Fibroblast of lung (primary cell): ENCODE results near the gene FRS3. TPM values are rescaled to one million over a fixed set of nuclear protein-coding genes. Genes with fewer than 3 reads are reported as not detected.

Experiments used
- DNase-seq, 2 donors: peaks; one replicate each; pipeline versions ENCODE4 v3.0.0 to v3.0.0-alpha.2; 2010; ENCODE audit warnings: low read depth in 2 of 2
- H2AFZ ChIP-seq: 2 replicates; pipeline ENCODE4 v1.5.1; 2012; ENCODE audit warnings: low read length, control low read depth, inconsistent platforms
- H3K27ac ChIP-seq: 2 replicates; pipeline ENCODE4 v1.5.1; 2011; ENCODE audit warnings: low read length, control low read depth; ENCODE audit not compliant: insufficient read depth
- H3K27me3 ChIP-seq: 2 replicates; pipeline ENCODE4 v1.5.1; 2011; ENCODE audit warnings: mild to moderate bottlenecking, low read length; ENCODE audit not compliant: control insufficient read depth, insufficient read depth
- H3K36me3 ChIP-seq: 2 replicates; pipeline ENCODE4 v1.5.1; 2011; ENCODE audit warnings: low read length; ENCODE audit not compliant: control insufficient read depth, insufficient read depth
- H3K4me1 ChIP-seq: 2 replicates; pipeline ENCODE4 v1.5.1; 2011; ENCODE audit warnings: low read length; ENCODE audit not compliant: control insufficient read depth, insufficient read depth; ENCODE audit errors: extremely low read depth
- H3K4me2 ChIP-seq: 2 replicates; pipeline ENCODE4 v1.5.1; 2011; ENCODE audit warnings: low read length, control low read depth; ENCODE audit not compliant: insufficient read depth; ENCODE audit errors: extremely low read depth
- H3K4me3 ChIP-seq, 4 experiments: fragments of 200-600 bp in 1 of 4; sonication (generic) in 1 of 4; replicated peaks in 1 of 4; 2 replicates each; pipeline ENCODE4 v1.5.1; 2011 to 2016; ENCODE audit warnings: low read length in 4 of 4, low read depth in 3 of 4, mild to moderate bottlenecking in 3 of 4, control low read depth in 2 of 4, inconsistent platforms in 1 of 4, mixed read lengths in 1 of 4; ENCODE audit not compliant: insufficient read depth in 1 of 4; ENCODE audit errors: control extremely low read depth in 1 of 4
- H3K79me2 ChIP-seq: 2 replicates; pipeline ENCODE4 v1.5.1; 2012; ENCODE audit warnings: mild to moderate bottlenecking, low read length, inconsistent platforms; ENCODE audit not compliant: control insufficient read depth, insufficient read depth
- H3K9ac ChIP-seq: 2 replicates; pipeline ENCODE4 v1.5.1; 2011; ENCODE audit warnings: mild to moderate bottlenecking, low read length, control low read depth; ENCODE audit not compliant: insufficient read depth
- H3K9me3 ChIP-seq: 2 replicates; pipeline ENCODE4 v1.5.1; 2012; ENCODE audit warnings: low read depth, low read length; ENCODE audit not compliant: control insufficient read depth, insufficient read depth
- H4K20me1 ChIP-seq: 2 replicates; pipeline ENCODE4 v1.5.1; 2011; ENCODE audit warnings: low read length; ENCODE audit not compliant: control insufficient read depth, insufficient read depth; ENCODE audit errors: extremely low read depth
- EZH2 ChIP-seq: IDR thresholded peaks from 2 replicates; pipeline ENCODE4 v1.5.1; 2012; ENCODE audit warnings: low read length, control low read depth, mild to moderate bottlenecking; ENCODE audit errors: missing control alignments
- polyA plus RNA-seq, 2 donors: library from polyadenylated mRNA; depleted of rRNA in 1 of 2; stranded (reverse) in 1 of 2; unstranded in 1 of 2; fragments of >200 nt; gene quantifications; 2 replicates each; pipeline ENCODE4 v1.2.1, GENCODE V29; 2011 to 2012; ENCODE audit warnings: missing spikeins in 1 of 2
- total RNA-seq: library from RNA; depleted of rRNA; stranded (reverse); fragments of >200 nt; gene quantifications from 2 replicates; pipeline ENCODE4 v1.2.1, GENCODE V29; 2014
- TF ChIP-seq, protein P1 (sequence below), 2 donors: IDR thresholded peaks in 1 of 2; conservative IDR thresholded peaks in 1 of 2; 1 replicate in 1 of 2; 2 replicates in 1 of 2; pipeline ENCODE4 v1.5.1; 2011 to 2012; ENCODE audit warnings: low read length in 2 of 2, control low read depth in 1 of 2, inconsistent platforms in 1 of 2, low read depth in 1 of 2, mild to moderate bottlenecking in 1 of 2

The FRS3 gene
- total and polyA plus RNA-seq, 2 donors (not counting 1 experiment from before 2014, with no cell fraction given), result 1.8 to 2.4 TPM

DNA sequence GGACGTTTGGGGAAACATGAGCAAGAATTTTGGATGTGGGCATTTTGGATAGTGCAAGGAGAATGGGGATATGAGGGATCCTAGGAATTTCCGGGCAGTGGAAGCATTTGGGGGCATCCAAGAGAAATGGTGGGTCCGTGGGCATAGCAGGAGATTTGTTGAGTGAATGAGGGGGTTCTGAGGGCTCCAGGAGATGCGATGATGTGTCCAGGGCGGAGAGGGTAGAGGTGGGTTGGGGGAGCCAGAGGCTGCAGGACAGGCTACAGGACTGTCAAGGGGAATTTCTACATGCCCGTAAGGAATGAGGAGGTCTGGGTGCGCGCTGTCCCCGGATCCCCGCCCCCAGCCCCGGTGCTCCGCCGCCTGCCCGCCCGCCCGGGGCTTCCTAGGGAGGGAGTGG lies 364 bp downstream of the FRS3 start:
- H3K4me2 ChIP-seq, result peak overlapping the region; percentile 88
- TF ChIP-seq, protein P1, sequence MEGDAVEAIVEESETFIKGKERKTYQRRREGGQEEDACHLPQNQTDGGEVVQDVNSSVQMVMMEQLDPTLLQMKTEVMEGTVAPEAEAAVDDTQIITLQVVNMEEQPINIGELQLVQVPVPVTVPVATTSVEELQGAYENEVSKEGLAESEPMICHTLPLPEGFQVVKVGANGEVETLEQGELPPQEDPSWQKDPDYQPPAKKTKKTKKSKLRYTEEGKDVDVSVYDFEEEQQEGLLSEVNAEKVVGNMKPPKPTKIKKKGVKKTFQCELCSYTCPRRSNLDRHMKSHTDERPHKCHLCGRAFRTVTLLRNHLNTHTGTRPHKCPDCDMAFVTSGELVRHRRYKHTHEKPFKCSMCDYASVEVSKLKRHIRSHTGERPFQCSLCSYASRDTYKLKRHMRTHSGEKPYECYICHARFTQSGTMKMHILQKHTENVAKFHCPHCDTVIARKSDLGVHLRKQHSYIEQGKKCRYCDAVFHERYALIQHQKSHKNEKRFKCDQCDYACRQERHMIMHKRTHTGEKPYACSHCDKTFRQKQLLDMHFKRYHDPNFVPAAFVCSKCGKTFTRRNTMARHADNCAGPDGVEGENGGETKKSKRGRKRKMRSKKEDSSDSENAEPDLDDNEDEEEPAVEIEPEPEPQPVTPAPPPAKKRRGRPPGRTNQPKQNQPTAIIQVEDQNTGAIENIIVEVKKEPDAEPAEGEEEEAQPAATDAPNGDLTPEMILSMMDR (conservative IDR thresholded peaks at IDR 0.05 in 1 of 2, IDR thresholded peaks at IDR 0.05 in 1 of 2; ENCODE audit: low read depth in 1 of 2, low read length in 2 of 2), result no peak
- TF ChIP-seq EZH2, result no peak
- H4K20me1 ChIP-seq, result no peaks in the 10 kb centered on the region
- H3K9ac ChIP-seq, result peak overlapping the region; percentile 44
- peaks cover 3% of the 10 kb centered on the region for H3K4me1 ChIP-seq
- H3K4me3 ChIP-seq, result peak overlapping the region; percentile 63 to 88 (median 72)
- no peaks in the 10 kb centered on the region for H3K79me2 ChIP-seq
- peak overlapping the region; percentile 69 for H2AFZ ChIP-seq
- no peaks in the 10 kb centered on the region for H3K9me3 ChIP-seq
- peak overlapping the region; percentile 6 for H3K27ac ChIP-seq
- peaks cover 9% of the 10 kb centered on the region for H3K36me3 ChIP-seq
- DNase-seq, result no peak
- no peaks in the 10 kb centered on the region for H3K27me3 ChIP-seq

DNA sequence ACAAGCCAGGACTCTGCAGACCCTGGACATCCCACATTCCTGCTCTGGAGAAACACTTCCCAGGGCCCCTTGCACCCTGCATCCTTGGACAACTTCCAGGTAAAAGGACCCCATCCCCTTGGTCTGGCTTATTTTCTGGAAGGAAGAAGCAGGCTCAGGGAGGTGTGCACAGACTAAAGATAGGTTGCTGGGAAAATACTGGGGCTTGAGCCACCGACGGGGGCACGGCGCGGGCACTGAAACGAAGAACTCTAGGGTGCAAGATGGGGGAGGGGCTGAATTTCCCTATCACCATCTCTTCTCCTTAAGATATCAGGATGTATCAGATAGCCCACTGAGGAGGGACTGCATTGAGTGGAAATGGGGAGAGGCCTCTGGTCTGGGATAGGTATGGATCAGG lies 805 bp downstream of the FRS3 start:
- DNase-seq, result no peak
- no peaks in the 10 kb centered on the region for H3K9me3 ChIP-seq
- peak overlapping the region; percentile 63 to 88 (median 72) for H3K4me3 ChIP-seq
- H3K4me2 ChIP-seq, result peak overlapping the region; percentile 88
- no peak for TF ChIP-seq EZH2
- TF ChIP-seq, protein P1 (conservative IDR thresholded peaks at IDR 0.05 in 1 of 2, IDR thresholded peaks at IDR 0.05 in 1 of 2; ENCODE audit: low read depth in 1 of 2, low read length in 2 of 2), result no peak
- no peaks in the 10 kb centered on the region for H4K20me1 ChIP-seq
- H2AFZ ChIP-seq, result peak overlapping the region; percentile 69
- peaks cover 12% of the 10 kb centered on the region for H3K36me3 ChIP-seq
- peaks cover 3% of the 10 kb centered on the region for H3K4me1 ChIP-seq
- no peaks in the 10 kb centered on the region for H3K27me3 ChIP-seq
- peak overlapping the region; percentile 6 for H3K27ac ChIP-seq
- no peak overlapping the region for H3K9ac ChIP-seq
- no peaks in the 10 kb centered on the region for H3K79me2 ChIP-seq

GRCh38 chr6:41777551-41778285 lies 2.0 kb downstream of the FRS3 start:
- Histone ChIP-seq H3K9ac (no peak overlapping the region), H3K79me2 (no peaks in the 10 kb centered on the region), H3K27ac (no peak overlapping the region), H3K4me2 (no peak overlapping the region), H3K9me3 (no peaks in the 10 kb centered on the region), H3K4me1 (peaks cover 3% of the 10 kb centered on the region), H3K36me3 (peaks cover 13% of the 10 kb centered on the region), H3K4me3 (no peak overlapping the region), H3K27me3 (no peaks in the 10 kb centered on the region), H4K20me1 (no peaks in the 10 kb centered on the region), H2AFZ (no peak overlapping the region)
- DNase-seq, result no peak
- TF ChIP-seq, protein P1 (conservative IDR thresholded peaks at IDR 0.05 in 1 of 2, IDR thresholded peaks at IDR 0.05 in 1 of 2; ENCODE audit: low read depth in 1 of 2, low read length in 2 of 2), result no peak
